H1 (cell line): Measurements from ENCODE around the gene CAPN3. TPM values are rescaled to one million over a fixed set of nuclear protein-coding genes. Genes with fewer than 3 reads are reported as not detected.

Experiments
- CTCF ChIA-PET: fragments of 300-600 bp; sonication (Branson Sonifier 250); formaldehyde crosslinking; loops from one replicate; lab custom pipeline; 2021; ENCODE audit not compliant: partially characterized antibody; lab: Charles Lee
- POLR2A ChIA-PET: fragments of 300-600 bp; sonication (Branson Sonifier 250); formaldehyde crosslinking; loops from one replicate; lab custom pipeline; 2021; ENCODE audit warnings: inconsistent platforms; ENCODE audit not compliant: partially characterized antibody; lab: Charles Lee
- DNase-seq, 2 experiments: peaks; one replicate each; pipeline versions ENCODE4 v3.0.0 to v3.0.0-alpha.2; 2010 to 2022; ENCODE audit warnings: low spot score in 2 of 2, low read depth in 1 of 2, mixed read lengths in 1 of 2
- FAIRE-seq: peaks from 2 replicates; lab custom pipeline; 2011; peaks lifted over from hg19 to GRCh38; lab: Jason Lieb, UNC
- H2AFZ ChIP-seq: 2 replicates; pipeline ENCODE4 v1.8.1; 2012; ENCODE audit warnings: low read length, inconsistent platforms
- H2AK5ac ChIP-seq: 2 replicates; pipeline ENCODE4 v1.6.1; 2013; ENCODE audit warnings: low read depth, low read length
- H2BK120ac ChIP-seq: replicated peaks from 2 replicates; pipeline ENCODE3; 2013; ENCODE audit warnings: low read depth, low read length, inconsistent platforms
- H2BK12ac ChIP-seq: 2 replicates; pipeline ENCODE4 v1.6.1; 2013; ENCODE audit warnings: low read depth, low read length
- H2BK15ac ChIP-seq: 2 replicates; pipeline ENCODE4 v1.6.1; 2013; ENCODE audit warnings: low read length
- H2BK20ac ChIP-seq: 2 replicates; pipeline ENCODE4 v1.6.1; 2013; ENCODE audit warnings: low read length
- H2BK5ac ChIP-seq: 2 replicates; pipeline ENCODE4 v1.6.1; 2013; ENCODE audit warnings: low read depth, low read length
- H3K14ac ChIP-seq: 2 replicates; pipeline ENCODE4 v1.6.1; 2013; ENCODE audit warnings: inconsistent platforms; ENCODE audit not compliant: insufficient read length
- H3K18ac ChIP-seq: 2 replicates; pipeline ENCODE4 v1.6.1; 2013; ENCODE audit warnings: low read length; ENCODE audit errors: extremely low read depth
- H3K23ac ChIP-seq: 2 replicates; pipeline ENCODE4 v1.6.1; 2013; ENCODE audit warnings: inconsistent platforms; ENCODE audit not compliant: insufficient read length
- H3K23me2 ChIP-seq: 2 replicates; pipeline ENCODE4 v1.6.1; 2013; ENCODE audit warnings: low read depth, low read length
- H3K27ac ChIP-seq: 2 replicates; pipeline ENCODE4 v1.6.1; 2011; ENCODE audit warnings: low read depth, low read length, inconsistent platforms
- H3K27me3 ChIP-seq, 4 experiments: replicated peaks in 1 of 4; 1 replicate in 1 of 4; 2 replicates in 3 of 4; pipeline versions ENCODE4 v1.6.1 to v1.8.1; 2011 to 2013; ENCODE audit warnings: low read length in 3 of 4, mild to moderate bottlenecking in 3 of 4, inconsistent platforms in 2 of 4, mixed read lengths in 2 of 4, moderate library complexity in 1 of 4; ENCODE audit not compliant: control insufficient read depth in 3 of 4, insufficient read depth in 3 of 4; ENCODE audit errors: extremely low read depth in 1 of 4
- H3K36me3 ChIP-seq, 4 experiments: 2 replicates each; pipeline versions ENCODE4 v1.6.1 to v1.8.1; 2011 to 2013; ENCODE audit warnings: mild to moderate bottlenecking in 4 of 4, low read length in 3 of 4, moderate library complexity in 2 of 4, control low read depth in 1 of 4, inconsistent platforms in 1 of 4; ENCODE audit not compliant: insufficient read depth in 4 of 4, control insufficient read depth in 2 of 4
- H3K4ac ChIP-seq: replicated peaks from 2 replicates; pipeline ENCODE3; 2013; ENCODE audit warnings: low read length, low read depth, mixed read lengths, inconsistent platforms; ENCODE audit not compliant: insufficient read length
- H3K4me1 ChIP-seq, 4 experiments: replicated peaks in 1 of 4; 1 replicate in 1 of 4; 2 replicates in 3 of 4; pipeline versions ENCODE4 v1.6.1 to v1.8.1; 2011 to 2013; ENCODE audit warnings: low read length in 3 of 4, inconsistent platforms in 2 of 4, mixed read lengths in 1 of 4; ENCODE audit not compliant: insufficient read depth in 4 of 4, control insufficient read depth in 3 of 4
- H3K4me2 ChIP-seq, 2 experiments: 2 replicates each; pipeline versions ENCODE4 v1.6.1 to v1.8.1; 2011 to 2013; ENCODE audit warnings: low read depth in 2 of 2, low read length in 2 of 2, control low read depth in 1 of 2, inconsistent platforms in 1 of 2, mild to moderate bottlenecking in 1 of 2; ENCODE audit not compliant: insufficient read depth in 1 of 2
- H3K4me3 ChIP-seq, 4 experiments: fragments of 200-600, 300-600 bp in 1 of 4; sonication (generic), shearing (Covaris generic), sonication (Bioruptor Twin) in 1 of 4; 2 replicates each; pipeline versions ENCODE4 v1.5.1 to v1.8.1; 2011 to 2016; ENCODE audit warnings: low read length in 4 of 4, low read depth in 3 of 4, control low read depth in 2 of 4, inconsistent platforms in 2 of 4, mild to moderate bottlenecking in 2 of 4, mixed read lengths in 1 of 4, moderate library complexity in 1 of 4; ENCODE audit not compliant: insufficient read depth in 2 of 4; ENCODE audit errors: extremely low read depth in 1 of 4
- H3K56ac ChIP-seq: replicated peaks from 2 replicates; pipeline ENCODE3; 2013; ENCODE audit warnings: low read depth, mild to moderate bottlenecking, mixed read lengths, low read length, inconsistent platforms; ENCODE audit not compliant: insufficient read length
- H3K79me1 ChIP-seq: 2 replicates; pipeline ENCODE4 v1.6.1; 2013; ENCODE audit warnings: low read depth, low read length, control low read depth
- H3K79me2 ChIP-seq, 2 experiments: 2 replicates each; pipeline versions ENCODE4 v1.6.1 to v1.8.1; 2012 to 2013; ENCODE audit warnings: low read length in 2 of 2, mild to moderate bottlenecking in 2 of 2, inconsistent platforms in 1 of 2; ENCODE audit not compliant: insufficient read depth in 2 of 2, control insufficient read depth in 1 of 2
- H3K9ac ChIP-seq, 4 experiments: replicated peaks in 1 of 4; 1 replicate in 1 of 4; 2 replicates in 3 of 4; pipeline versions ENCODE4 v1.6.1 to v1.8.1; 2011 to 2013; ENCODE audit warnings: low read depth in 3 of 4, low read length in 3 of 4, control low read depth in 2 of 4, mild to moderate bottlenecking in 2 of 4, moderate library complexity in 2 of 4, inconsistent platforms in 1 of 4; ENCODE audit errors: extremely low read depth in 1 of 4
- H3K9me3 ChIP-seq, 2 experiments: 2 replicates each; pipeline versions ENCODE4 v1.6.1 to v1.8.1; 2012 to 2013; ENCODE audit warnings: mild to moderate bottlenecking in 2 of 2, moderate library complexity in 2 of 2, control low read depth in 1 of 2, inconsistent platforms in 1 of 2, low read depth in 1 of 2, low read length in 1 of 2, mixed read lengths in 1 of 2; ENCODE audit not compliant: insufficient read depth in 2 of 2
- H4K20me1 ChIP-seq, 2 experiments: replicated peaks in 1 of 2; 2 replicates each; pipeline versions ENCODE3 to v1.8.1; 2011 to 2013; ENCODE audit warnings: inconsistent platforms in 2 of 2, low read length in 2 of 2, mild to moderate bottlenecking in 1 of 2; ENCODE audit not compliant: insufficient read depth in 2 of 2, control insufficient read depth in 1 of 2
- H4K5ac ChIP-seq: 2 replicates; pipeline ENCODE4 v1.6.1; 2013; ENCODE audit warnings: low read length, low read depth, mixed read lengths, inconsistent platforms; ENCODE audit not compliant: insufficient read length
- H4K8ac ChIP-seq: 2 replicates; pipeline ENCODE4 v1.8.0; 2013; ENCODE audit warnings: mild to moderate bottlenecking, moderate library complexity, low read length, inconsistent platforms; ENCODE audit not compliant: insufficient read depth; ENCODE audit errors: extremely low read depth
- H4K91ac ChIP-seq: replicated peaks from 2 replicates; pipeline ENCODE3; 2013; ENCODE audit warnings: low read length, mixed read lengths, inconsistent platforms; ENCODE audit not compliant: insufficient read length
- CBX8 ChIP-seq: fragments of 300-800, 300-1000 bp; sonication (generic); IDR thresholded peaks from 2 replicates; pipeline ENCODE4 v1.7.1; 2016; ENCODE audit warnings: low read depth, low read length, borderline replicate concordance
- CREB1 ChIP-seq: IDR thresholded peaks from 2 replicates; pipeline ENCODE4 v1.6.1; 2012; ENCODE audit warnings: inconsistent platforms
- CTCF ChIP-seq, 3 experiments: IDR thresholded peaks; 1 replicate in 2 of 3; 2 replicates in 1 of 3; pipeline versions ENCODE4 v1.5.1 to v1.6.1; 2011; ENCODE audit warnings: low read length in 3 of 3, mild to moderate bottlenecking in 3 of 3, inconsistent platforms in 2 of 3, low read depth in 1 of 3, moderate library complexity in 1 of 3; ENCODE audit not compliant: insufficient read depth in 1 of 3; ENCODE audit errors: control extremely low read depth in 1 of 3
- EP300 ChIP-seq, 2 experiments: IDR thresholded peaks; 1 replicate in 1 of 2; 2 replicates in 1 of 2; pipeline ENCODE4 v1.6.1; 2011 to 2012; ENCODE audit warnings: low read depth in 2 of 2, low read length in 2 of 2, mild to moderate bottlenecking in 2 of 2, borderline replicate concordance in 1 of 2, inconsistent platforms in 1 of 2, moderate library complexity in 1 of 2
- HDAC6 ChIP-seq: IDR thresholded peaks from one replicate; pipeline ENCODE4 v1.7.1; 2012; ENCODE audit warnings: low read depth, mild to moderate bottlenecking, inconsistent platforms, low read length, moderate library complexity
- MAX ChIP-seq: IDR thresholded peaks from 2 replicates; pipeline ENCODE4 v1.6.1; 2012; ENCODE audit warnings: inconsistent platforms
- RFX5 ChIP-seq: IDR thresholded peaks from 2 replicates; pipeline ENCODE4 v1.6.1; 2011; ENCODE audit warnings: low read depth, low read length, improper control_type of control experiment, borderline replicate concordance
- SIX5 ChIP-seq: IDR thresholded peaks from 2 replicates; pipeline ENCODE4 v1.6.1; 2011; ENCODE audit warnings: mild to moderate bottlenecking, low read depth, low read length
- SP1 ChIP-seq: IDR thresholded peaks from 2 replicates; pipeline ENCODE4 v1.6.1; 2011; ENCODE audit warnings: low read depth, low read length
- SRF ChIP-seq: IDR thresholded peaks from 2 replicates; pipeline ENCODE4 v1.6.1; 2011; ENCODE audit warnings: mild to moderate bottlenecking, low read depth, low read length, moderate library complexity
- TAF1 ChIP-seq: IDR thresholded peaks from 2 replicates; pipeline ENCODE4 v1.6.1; 2011; ENCODE audit warnings: mild to moderate bottlenecking, low read depth, low read length
- TBP ChIP-seq: IDR thresholded peaks from 2 replicates; pipeline ENCODE4 v1.6.1; 2011; ENCODE audit warnings: low read depth, low read length, improper control_type of control experiment
- WGBS, 2 experiments: shearing (Covaris generic) in 1 of 2; methylation state at CpG; one replicate each; pipeline versions ENCODE4 v1.1.6 to v1.1.7; 2013 to 2015; ENCODE audit warnings: low lambda C conversion rate in 2 of 2, mixed read lengths in 2 of 2, inconsistent platforms in 1 of 2, low coverage in 1 of 2, missing lambda C conversion rate in 1 of 2; ENCODE audit not compliant: insufficient replicate concordance in 2 of 2, insufficient coverage in 1 of 2, insufficient read length in 1 of 2; ENCODE audit errors: extremely low coverage in 1 of 2, missing lambda C conversion rate in 1 of 2; 5-methylcytosine and 5-hydroxymethylcytosine counted together
- polyA plus RNA-seq, 7 experiments: library from polyadenylated mRNA; depleted of rRNA in 3 of 7; stranded (reverse) in 5 of 7; unstranded in 2 of 7; fragments of >200 nt in 5 of 7; fragments of 200-250 nt in 2 of 7; gene quantifications; 1 replicate in 5 of 7; 2 replicates in 1 of 7; 4 replicates in 1 of 7; pipeline versions ENCODE4 v1.2.1 to v1.2.3, GENCODE V29; 2011 to 2013; ENCODE audit warnings: missing spikeins in 2 of 7, mixed read lengths in 2 of 7
- total RNA-seq: library from RNA; stranded (reverse); fragmentation: NEBNext Ultra II Directional; extraction: Animal tissue kit (Norgen Biotek cat#: 25700); gene quantifications from 2 replicates; pipeline ENCODE4 v1.2.1, GENCODE V29; 2021

The CAPN3 gene
- total and polyA plus RNA-seq, 2 of the 8 experiments (the other 6 are each of a cell fraction or from before 2014, with no cell fraction given) = 0.80 to 2.1 TPM

GRCh38 chr15:42367041-42367440 lies 7.7 kb downstream of the CAPN3 start:
- no peak overlapping the region for H2BK120ac ChIP-seq
- no peak overlapping the region for H3K14ac ChIP-seq
- H2BK5ac ChIP-seq = no peak overlapping the region
- no peak overlapping the region for H4K5ac ChIP-seq
- no peak overlapping the region for H2AFZ ChIP-seq
- H2AK5ac ChIP-seq = no peak overlapping the region
- no peak overlapping the region for H2BK15ac ChIP-seq
- DNase-seq = no peak
- no peak overlapping the region; the same call in 1 of the 2 replicates for H2BK12ac ChIP-seq
- H3K27ac ChIP-seq = no peak overlapping the region
- H3K23ac ChIP-seq = no peak overlapping the region
- H4K20me1 ChIP-seq = no peaks in the 10 kb centered on the region
- H2BK20ac ChIP-seq = no peak overlapping the region
- 89% methylated on average over 5 of the region's 5 CpGs; no CpG with 5 or more reads in 1 of the 2 experiments for WGBS, 2 experiments
- no peak overlapping the region for H3K56ac ChIP-seq
- H3K23me2 ChIP-seq = no peaks in the 10 kb centered on the region
- H3K79me1 ChIP-seq = no peaks in the 10 kb centered on the region
- ChIA-PET CTCF (interaction anchor here (2.0 to 2.2 kb wide), 2 partner anchors 10 to 18 kb away, joined by 8 to 15 read pairs; no protein-coding TSS in a partner anchor), POLR2A (no interaction called here)
- H4K91ac ChIP-seq = no peak overlapping the region
- no peak overlapping the region for H3K18ac ChIP-seq
- no peak for FAIRE-seq
- no peak overlapping the region for H3K9ac ChIP-seq
- no peak overlapping the region for H3K4me2 ChIP-seq
- no peaks in the 10 kb centered on the region; a peak in 4 of 7 replicates for H3K27me3 ChIP-seq
- H3K36me3 ChIP-seq = no peaks in the 10 kb centered on the region
- peaks cover 2 to 4% of the 10 kb centered on the region in 2 experiments; a peak in 3 of 4 replicates for H3K9me3 ChIP-seq
- H3K79me2 ChIP-seq = no peaks in the 10 kb centered on the region
- H3K4me3 ChIP-seq = no peak overlapping the region
- peaks cover 0 to 10% (median 5%) of the 10 kb centered on the region in 4 experiments; a peak in 5 of 7 replicates for H3K4me1 ChIP-seq
- no peak overlapping the region for H3K4ac ChIP-seq
- H4K8ac ChIP-seq = no peak overlapping the region
- TF ChIP-seq SRF (no peak), CBX8 (no peak), EP300 (IDR thresholded peaks at IDR 0.05; ENCODE audit: borderline replicate concordance in 1 of 2, low read depth in 2 of 2, low read length in 2 of 2) (no peak), RFX5 (no peak), CREB1 (no peak), TBP (no peak), CTCF (IDR thresholded peaks at IDR 0.05; ENCODE audit: control extremely low read depth in 1 of 3, insufficient read depth in 1 of 3, low read depth in 1 of 3, low read length in 3 of 3) (no peak), MAX (no peak), SIX5 (no peak), SP1 (no peak), HDAC6 (no peak), TAF1 (no peak)
